Measurements from ENCODE around the gene KCTD13.

KCTD13 gene

GRCh38 chr16:29862383-29862883 lies 63.6 kb downstream of the KCTD13 start:
- peak in 1 of 2 experiments; percentile 50 for DNase-seq (ENCODE audit: low read depth in 1 of 2, low spot score in 1 of 2)
- in situ Hi-C loops (cut with HindIII; ENCODE audit: low pct_unique_long_range_greater_than_20kb, low sequenced_read_pairs) = no loop called here
- no peak for TF ChIP-seq JUND (IDR thresholded peaks at IDR 0.05; ENCODE audit: low read depth)

- DNase-seq (ENCODE audit: low read depth in 1 of 2, low spot score in 1 of 2) = no peak
- in situ Hi-C loops (cut with HindIII; ENCODE audit: low pct_unique_long_range_greater_than_20kb, low sequenced_read_pairs) = no loop called here
- no peak for TF ChIP-seq JUND (IDR thresholded peaks at IDR 0.05; ENCODE audit: low read depth)
Observed at GRCh38 chr16:29860218-29860617, 65.8 kb downstream of the KCTD13 start.

GRCh38 chr16:29858974-29859373 lies 67.1 kb downstream of the KCTD13 start:
- in situ Hi-C loops (cut with HindIII; ENCODE audit: low pct_unique_long_range_greater_than_20kb, low sequenced_read_pairs) = no loop called here
- TF ChIP-seq JUND (IDR thresholded peaks at IDR 0.05; ENCODE audit: low read depth) = no peak
- no peak for DNase-seq (ENCODE audit: low read depth in 1 of 2, low spot score in 1 of 2)

- in situ Hi-C loops (cut with HindIII; ENCODE audit: low pct_unique_long_range_greater_than_20kb, low sequenced_read_pairs) = no loop called here
- TF ChIP-seq JUND (IDR thresholded peaks at IDR 0.05; ENCODE audit: low read depth) = no peak
- no peak for DNase-seq (ENCODE audit: low read depth in 1 of 2, low spot score in 1 of 2)
Observed at GRCh38 chr16:29858149-29858849, 67.7 kb downstream of the KCTD13 start.

- in situ Hi-C loops (cut with HindIII; ENCODE audit: low pct_unique_long_range_greater_than_20kb, low sequenced_read_pairs) = no loop called here
- TF ChIP-seq JUND (IDR thresholded peaks at IDR 0.05; ENCODE audit: low read depth) = no peak
- no peak for DNase-seq (ENCODE audit: low read depth in 1 of 2, low spot score in 1 of 2)
Observed at GRCh38 chr16:29857133-29857760, 68.8 kb downstream of the KCTD13 start.

All from T47D (cell line).